H9 (cell line): ENCODE results near the gene ADARB2. TPM values are rescaled to one million over a fixed set of nuclear protein-coding genes. Genes with fewer than 3 reads are reported as not detected.

Source experiments
- DNase-seq: peaks from one replicate; pipeline ENCODE4 v3.0.0-alpha.2; 2017
- H2AFZ ChIP-seq: one replicate; pipeline ENCODE4 v1.6.1; 2013; ENCODE audit warnings: mild to moderate bottlenecking, low read length, control low read depth, moderate library complexity
- H2AK5ac ChIP-seq: 2 replicates; pipeline ENCODE4 v1.6.1; 2013; ENCODE audit warnings: low read length, control low read depth, mixed read lengths; ENCODE audit not compliant: insufficient read length
- H2BK120ac ChIP-seq: one replicate; pipeline ENCODE4 v1.6.1; 2013; ENCODE audit warnings: low read depth, mild to moderate bottlenecking, low read length, control low read depth, inconsistent platforms; ENCODE audit not compliant: poor library complexity, severe bottlenecking
- H2BK12ac ChIP-seq: 2 replicates; pipeline ENCODE4 v1.6.1; 2013; ENCODE audit warnings: low read length, control low read depth, mixed read lengths, low read depth; ENCODE audit not compliant: insufficient read length
- H2BK15ac ChIP-seq: 2 replicates; pipeline ENCODE4 v1.6.1; 2013; ENCODE audit warnings: low read depth, low read length, control low read depth
- H2BK20ac ChIP-seq: one replicate; pipeline ENCODE4 v1.6.1; 2013; ENCODE audit warnings: low read depth, mild to moderate bottlenecking, low read length, control low read depth, inconsistent platforms; ENCODE audit not compliant: poor library complexity, severe bottlenecking
- H2BK5ac ChIP-seq: 2 replicates; pipeline ENCODE4 v1.6.1; 2013; ENCODE audit warnings: low read length, control low read depth, mixed read lengths; ENCODE audit not compliant: insufficient read length
- H3K14ac ChIP-seq: 2 replicates; pipeline ENCODE4 v1.6.1; 2013; ENCODE audit warnings: low read length, control low read depth; ENCODE audit not compliant: insufficient read depth
- H3K18ac ChIP-seq: 2 replicates; pipeline ENCODE4 v1.6.1; 2013; ENCODE audit warnings: low read depth, mild to moderate bottlenecking, mixed read lengths, low read length, control low read depth; ENCODE audit not compliant: insufficient read length
- H3K23ac ChIP-seq: 2 replicates; pipeline ENCODE4 v1.6.1; 2013; ENCODE audit warnings: low read length, control low read depth, mixed read lengths, low read depth; ENCODE audit not compliant: insufficient read length
- H3K23me2 ChIP-seq: 2 replicates; pipeline ENCODE4 v1.6.1; 2013; ENCODE audit warnings: low read depth, mild to moderate bottlenecking, mixed read lengths, low read length, control low read depth; ENCODE audit not compliant: insufficient read length, poor library complexity, severe bottlenecking
- H3K27ac ChIP-seq: 2 replicates; pipeline ENCODE4 v1.5.1; 2013; ENCODE audit warnings: low read length, control low read depth, mixed read lengths, low read depth; ENCODE audit not compliant: insufficient read length
- H3K27me3 ChIP-seq: 2 replicates; pipeline ENCODE4 v1.6.1; 2013; ENCODE audit warnings: low read length, control low read depth, inconsistent platforms; ENCODE audit not compliant: insufficient read depth
- H3K4ac ChIP-seq: 2 replicates; pipeline ENCODE4 v1.6.1; 2013; ENCODE audit warnings: low read depth, mild to moderate bottlenecking, control low read depth, inconsistent platforms, low read length, moderate library complexity
- H3K4me1 ChIP-seq: 2 replicates; pipeline ENCODE4 v1.6.1; 2013; ENCODE audit warnings: low read length, control low read depth, inconsistent platforms; ENCODE audit not compliant: insufficient read depth
- H3K4me2 ChIP-seq: 2 replicates; pipeline ENCODE4 v1.6.1; 2013; ENCODE audit warnings: low read length, control low read depth, mixed read lengths; ENCODE audit not compliant: insufficient read length, insufficient read depth
- H3K56ac ChIP-seq: 2 replicates; pipeline ENCODE4 v1.6.1; 2013; ENCODE audit warnings: low read depth, mild to moderate bottlenecking, mixed read lengths, low read length, control low read depth; ENCODE audit not compliant: insufficient read length
- H3K79me1 ChIP-seq: 2 replicates; pipeline ENCODE4 v1.6.1; 2013; ENCODE audit warnings: low read depth, mild to moderate bottlenecking, moderate library complexity, low read length, control low read depth, inconsistent platforms; ENCODE audit not compliant: insufficient read depth, poor library complexity, severe bottlenecking
- H3K79me2 ChIP-seq: 2 replicates; pipeline ENCODE4 v1.6.1; 2013; ENCODE audit warnings: low read length, control low read depth, inconsistent platforms; ENCODE audit not compliant: insufficient read depth
- H3K9ac ChIP-seq: 2 replicates; pipeline ENCODE4 v1.6.1; 2013; ENCODE audit warnings: low read length, control low read depth, mixed read lengths; ENCODE audit not compliant: insufficient read length; ENCODE audit errors: extremely low read depth
- H3K9me3 ChIP-seq: one replicate; pipeline ENCODE4 v1.6.1; 2013; ENCODE audit warnings: low read depth, low read length, inconsistent platforms; ENCODE audit not compliant: control insufficient read depth
- H3T11ph ChIP-seq: one replicate; pipeline ENCODE4 v1.6.1; 2013; ENCODE audit warnings: mild to moderate bottlenecking, low read length, control low read depth, inconsistent platforms
- H4K20me1 ChIP-seq: one replicate; pipeline ENCODE4 v1.6.1; 2013; ENCODE audit not compliant: control insufficient read depth, insufficient read length, insufficient read depth
- H4K5ac ChIP-seq: 2 replicates; pipeline ENCODE4 v1.6.1; 2013; ENCODE audit warnings: low read depth, mild to moderate bottlenecking, mixed read lengths, low read length, control low read depth; ENCODE audit not compliant: insufficient read length
- H4K8ac ChIP-seq: replicated peaks from 2 replicates; pipeline ENCODE4 v1.6.1; 2013; ENCODE audit warnings: low read length, control low read depth, mixed read lengths, low read depth; ENCODE audit not compliant: insufficient read length
- H4K91ac ChIP-seq: 2 replicates; pipeline ENCODE4 v1.6.1; 2013; ENCODE audit warnings: low read depth, mild to moderate bottlenecking, moderate library complexity, mixed read lengths, low read length, control low read depth; ENCODE audit not compliant: insufficient read length
- H3K27ac Mint-ChIP-seq, 3 experiments: 2 replicates in 2 of 3; 3 replicates in 1 of 3; pipeline ENCODE4 v1.8.0; 2020 to 2021; ENCODE audit warnings: mixed read lengths in 3 of 3, mild to moderate bottlenecking in 1 of 3, moderate library complexity in 1 of 3
- H3K27me3 Mint-ChIP-seq: 2 replicates; pipeline ENCODE4 v1.8.0; 2021; ENCODE audit warnings: low read depth, mild to moderate bottlenecking, moderate library complexity, mixed read lengths
- H3K36me3 Mint-ChIP-seq, 3 experiments: 2 replicates in 2 of 3; 3 replicates in 1 of 3; pipeline ENCODE4 v1.8.0; 2020 to 2021; ENCODE audit warnings: low read depth in 3 of 3, mixed read lengths in 3 of 3; ENCODE audit not compliant: insufficient read depth in 1 of 3
- H3K4me1 Mint-ChIP-seq, 2 experiments: 2 replicates each; pipeline ENCODE4 v1.8.0; 2020; ENCODE audit warnings: mixed read lengths in 2 of 2
- H3K4me3 Mint-ChIP-seq, 2 experiments: 2 replicates in 1 of 2; 3 replicates in 1 of 2; pipeline ENCODE4 v1.8.0; 2020 to 2021; ENCODE audit warnings: mild to moderate bottlenecking in 2 of 2, mixed read lengths in 2 of 2, moderate library complexity in 1 of 2
- H3K9me3 Mint-ChIP-seq, 2 experiments: 2 replicates in 1 of 2; 3 replicates in 1 of 2; pipeline ENCODE4 v1.8.0; 2020; ENCODE audit warnings: mild to moderate bottlenecking in 2 of 2, mixed read lengths in 2 of 2, moderate library complexity in 1 of 2
- CTCF ChIP-seq: fragments of 200-600 bp; sonication (generic); conservative IDR thresholded peaks from 3 replicates; pipeline ENCODE4 v1.8.0; 2021; ENCODE audit warnings: antibody characterized with exemption, mild to moderate bottlenecking
- WGBS: extraction: QIAGEN DNeasy Blood & Tissue Kit; methylation state at CpG from one replicate; pipeline ENCODE4 v1.1.7; 2013; ENCODE audit warnings: missing lambda C conversion rate, low lambda C conversion rate, mixed read lengths; ENCODE audit not compliant: insufficient read length; ENCODE audit errors: extremely low coverage; 5-methylcytosine and 5-hydroxymethylcytosine counted together
- total RNA-seq: library from RNA; stranded (reverse); gene quantifications from 2 replicates; pipeline ENCODE4 v1.2.1, GENCODE V29; 2021

Gene ADARB2
- total RNA-seq, 1 experiment from 2014 or later = 0.87 TPM

GRCh38 chr10:1679821-1680650 lies 57.3 kb downstream of the ADARB2 start:
- Histone ChIP-seq H4K91ac (no peak overlapping the region), H3K4ac (no peak overlapping the region), H2BK5ac (no peak overlapping the region), H3K23ac (no peak overlapping the region), H3K14ac (peak overlapping the region; percentile 37; the same call in 1 of the 2 replicates), H3K4me1 (no peaks in the 10 kb centered on the region; the same call in 1 of the 2 replicates), H2AFZ (no peak overlapping the region), H3K27ac (no peak overlapping the region), H2BK20ac (no peak overlapping the region), H3K79me2 (no peaks in the 10 kb centered on the region), H4K5ac (no peak overlapping the region), H3K4me2 (no peak overlapping the region), H2BK12ac (no peak overlapping the region), H2BK15ac (no peak overlapping the region), H3K18ac (no peak overlapping the region), H4K8ac (no peak overlapping the region), H3K79me1 (no peaks in the 10 kb centered on the region), H2BK120ac (no peak overlapping the region), H3K9me3 (no peaks in the 10 kb centered on the region), H2AK5ac (no peak overlapping the region), H4K20me1 (no peaks in the 10 kb centered on the region), H3K23me2 (no peaks in the 10 kb centered on the region), H3K9ac (no peak overlapping the region), H3K56ac (no peak overlapping the region), H3T11ph (no peak overlapping the region), H3K27me3 (no peaks in the 10 kb centered on the region)
- no peak overlapping the region for H3K4me3 Mint-ChIP-seq
- WGBS = no CpG with 5 or more reads among the region's 13 CpGs
- H3K27me3 Mint-ChIP-seq = peaks cover 1% of the 10 kb centered on the region
- no peaks in the 10 kb centered on the region for H3K9me3 Mint-ChIP-seq
- H3K36me3 Mint-ChIP-seq = no peaks in the 10 kb centered on the region
- H3K4me1 Mint-ChIP-seq = peaks cover 3 to 25% of the 10 kb centered on the region in 2 experiments; a peak in 2 of 4 replicates
- H3K27ac Mint-ChIP-seq = peak overlapping the region in 1 of 3 experiments; percentile 66; a peak in 1 of 7 replicates
- no peak for DNase-seq
- no peak; the same call in 2 of the 3 replicates for TF ChIP-seq CTCF
